ENCODE results near the gene ZFP69. TPM values are rescaled to one million over a fixed set of nuclear protein-coding genes. Genes with fewer than 3 reads are reported as not detected.

Gene ZFP69
- total and polyA plus RNA-seq, 10 donors, result 2.6 to 6.6 (median 4.2) TPM

DNA sequence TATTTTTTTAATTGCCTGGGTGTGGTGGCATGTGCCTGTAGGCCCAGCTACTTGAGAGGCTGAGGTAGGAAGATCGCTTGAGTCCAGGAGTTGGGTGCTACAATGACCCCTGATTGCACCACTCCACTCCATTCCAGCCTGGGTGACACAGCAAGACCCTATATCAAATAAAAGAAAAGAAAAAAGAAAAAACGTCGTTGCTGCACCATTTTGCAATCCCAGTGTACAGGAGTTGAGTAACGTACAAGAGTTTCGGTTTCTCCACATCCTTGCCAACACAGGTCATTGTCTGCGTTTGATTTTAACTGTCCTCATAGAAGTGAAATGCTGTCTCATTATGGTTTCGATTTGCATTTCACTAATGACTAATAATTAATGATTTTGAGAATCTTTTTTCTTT lies 62.2 kb downstream of the ZFP69 start:
- intact Hi-C loops (cut with DNase I; ENCODE audit: low total_unique reads), result no loop called here
- Histone ChIP-seq H3K4me1 (no peaks in the 10 kb centered on the region), H3K9me3 (peaks cover 0 to 3% (median 0%) of the 10 kb centered on the region in 8 donors), H3K36me3 (peaks cover 3 to 48% (median 21%) of the 10 kb centered on the region in 6 donors), H3K4me3 (no peak overlapping the region), H3K27ac (peak overlapping the region in 2 of 8 donors; percentile 6 to 60), H3K27me3 (replicated peaks in 1 of 7) (no peaks in the 10 kb centered on the region)
- 53 to 89% (median 66%) methylated on average over 7 of the region's 7 CpGs for WGBS, 5 donors
- TF ChIP-seq POLR2A (IDR thresholded peaks at IDR 0.05) (no peak), POLR2AphosphoS5 (IDR thresholded peaks at IDR 0.05) (no peak)
- TF ChIP-seq, protein P1, sequence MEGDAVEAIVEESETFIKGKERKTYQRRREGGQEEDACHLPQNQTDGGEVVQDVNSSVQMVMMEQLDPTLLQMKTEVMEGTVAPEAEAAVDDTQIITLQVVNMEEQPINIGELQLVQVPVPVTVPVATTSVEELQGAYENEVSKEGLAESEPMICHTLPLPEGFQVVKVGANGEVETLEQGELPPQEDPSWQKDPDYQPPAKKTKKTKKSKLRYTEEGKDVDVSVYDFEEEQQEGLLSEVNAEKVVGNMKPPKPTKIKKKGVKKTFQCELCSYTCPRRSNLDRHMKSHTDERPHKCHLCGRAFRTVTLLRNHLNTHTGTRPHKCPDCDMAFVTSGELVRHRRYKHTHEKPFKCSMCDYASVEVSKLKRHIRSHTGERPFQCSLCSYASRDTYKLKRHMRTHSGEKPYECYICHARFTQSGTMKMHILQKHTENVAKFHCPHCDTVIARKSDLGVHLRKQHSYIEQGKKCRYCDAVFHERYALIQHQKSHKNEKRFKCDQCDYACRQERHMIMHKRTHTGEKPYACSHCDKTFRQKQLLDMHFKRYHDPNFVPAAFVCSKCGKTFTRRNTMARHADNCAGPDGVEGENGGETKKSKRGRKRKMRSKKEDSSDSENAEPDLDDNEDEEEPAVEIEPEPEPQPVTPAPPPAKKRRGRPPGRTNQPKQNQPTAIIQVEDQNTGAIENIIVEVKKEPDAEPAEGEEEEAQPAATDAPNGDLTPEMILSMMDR (IDR thresholded peaks at IDR 0.05 in 8 of 11, conservative IDR thresholded peaks at IDR 0.05 in 3 of 11), result no peak
- no peak for DNase-seq

Other genes with a start within 250 kb of the ZFP69 start
- gene TMCO2, start 229.4 kb upstream of the ZFP69 start, total RNA-seq, result not detected
- under 1 TPM in 2 of 3 donors, not detected in 1; 0.38 to 0.48 TPM for gene TMCO2, start 229.4 kb upstream of the ZFP69 start, polyA plus RNA-seq
- 10 to 100 TPM; 20.4 to 33.3 (median 25.2) TPM for gene ZMPSTE24, start 219.1 kb upstream of the ZFP69 start, total RNA-seq
- gene ZMPSTE24, start 219.1 kb upstream of the ZFP69 start, polyA plus RNA-seq, result 10 to 100 TPM in 2 of 3 donors, 1 to 10 TPM in 1; 7.9 to 10.9 (median 10.6) TPM
- 10 to 100 TPM in 2 of 7 donors, 1 to 10 TPM in 5; 3.1 to 16.0 (median 6.2) TPM for gene COL9A2, start 160.0 kb upstream of the ZFP69 start, total RNA-seq
- gene COL9A2, start 160.0 kb upstream of the ZFP69 start, polyA plus RNA-seq, result 10 to 100 TPM in 2 of 3 donors, 1 to 10 TPM in 1; 9.1 to 17.8 (median 10.1) TPM
- gene SMAP2, start 103.6 kb upstream of the ZFP69 start, total RNA-seq, result 100 to 1,000 TPM; 120 to 435 (median 252) TPM
- 100 to 1,000 TPM; 135 to 196 (median 148) TPM for gene SMAP2, start 103.6 kb upstream of the ZFP69 start, polyA plus RNA-seq
- gene ZFP69B, start 26.8 kb upstream of the ZFP69 start, total RNA-seq, result 1 to 10 TPM; 1.9 to 5.0 (median 2.6) TPM
- gene ZFP69B, start 26.8 kb upstream of the ZFP69 start, polyA plus RNA-seq, result 1 to 10 TPM in 1 of 3 donors, under 1 TPM in 2; 0.80 to 1.0 (median 0.96) TPM
- 10 to 100 TPM in 3 of 7 donors, 1 to 10 TPM in 4; 7.2 to 13.5 (median 9.1) TPM for gene EXO5, start 31.5 kb downstream of the ZFP69 start, total RNA-seq
- gene EXO5, start 31.5 kb downstream of the ZFP69 start, polyA plus RNA-seq, result 1 to 10 TPM; 6.2 to 8.0 (median 7.7) TPM
- 1 to 10 TPM; 4.5 to 8.5 (median 5.2) TPM for gene ZNF684, start 54.3 kb downstream of the ZFP69 start, total RNA-seq
- 1 to 10 TPM; 3.4 to 4.2 (median 4.1) TPM for gene ZNF684, start 54.3 kb downstream of the ZFP69 start, polyA plus RNA-seq
- 1 to 10 TPM; 1.6 to 6.9 (median 3.3) TPM for gene RIMS3, start 188.4 kb downstream of the ZFP69 start, total RNA-seq
- 1 to 10 TPM in 1 of 3 donors, under 1 TPM in 2; 0.30 to 1.0 (median 0.44) TPM for gene RIMS3, start 188.4 kb downstream of the ZFP69 start, polyA plus RNA-seq
- gene NFYC, start 214.4 kb downstream of the ZFP69 start, total RNA-seq, result 10 to 100 TPM; 57.8 to 99.0 (median 72.4) TPM
- gene NFYC, start 214.4 kb downstream of the ZFP69 start, polyA plus RNA-seq, result 10 to 100 TPM; 34.6 to 43.2 (median 39.5) TPM

All from spleen (tissue), 11 donors.